Right lobe of liver (tissue), 6 donors: ENCODE measurements around the gene PROZ. TPM values are rescaled to one million over a fixed set of nuclear protein-coding genes. Genes with fewer than 3 reads are reported as not detected.

ENCODE experiments used
- ATAC-seq, 4 donors: fragments of 200-7000 bp; cut with Tn5 transposase; one replicate each; pipeline ENCODE4 v1.9.1; 2020; ENCODE audit warnings: mild to moderate bottlenecking in 4 of 4, moderate library complexity in 4 of 4
- DNase-seq, 3 donors: peaks; one replicate each; pipeline ENCODE4 v3.0.0-alpha.2; 2020
- H3K27ac ChIP-seq, 3 donors: fragments of 200-600 bp; one replicate each; pipeline ENCODE4 v1.8.0; 2022
- H3K27me3 ChIP-seq, 2 donors: fragments of 200-600 bp; one replicate each; pipeline ENCODE4 v1.8.0; 2022
- H3K36me3 ChIP-seq, 4 donors: fragments of 200-600 bp; sonication (generic) in 1 of 4; one replicate each; pipeline versions ENCODE4 v1.5.1 to v1.8.0; 2017 to 2022; ENCODE audit warnings: control low read depth in 1 of 4
- H3K4me1 ChIP-seq, 4 donors: fragments of 200-600 bp; sonication (generic) in 1 of 4; one replicate each; pipeline versions ENCODE4 v1.5.1 to v1.8.0; 2017 to 2022; ENCODE audit warnings: control low read depth in 1 of 4
- H3K4me3 ChIP-seq, 3 donors: fragments of 200-600 bp; one replicate each; pipeline ENCODE4 v1.8.0; 2022
- H3K9me3 ChIP-seq, 4 donors: fragments of 200-600 bp; sonication (generic) in 1 of 4; one replicate each; pipeline versions ENCODE4 v1.5.1 to v1.8.0; 2017 to 2022; ENCODE audit warnings: control low read depth in 1 of 4
- POLR2A ChIP-seq: fragments of 450-650 bp; IDR thresholded peaks from one replicate; pipeline ENCODE4 v1.6.1; 2017; ENCODE audit warnings: antibody characterized with exemption, mild to moderate bottlenecking
- WGBS: methylation state at CpG from one replicate; pipeline ENCODE4 v1.1.6; 2018; ENCODE audit warnings: low coverage, low lambda C conversion rate; ENCODE audit not compliant: insufficient coverage; ENCODE audit errors: missing lambda C conversion rate; 5-methylcytosine and 5-hydroxymethylcytosine counted together
- intact Hi-C, 2 donors: fragments of 100-400 bp; cut with DNase I; formaldehyde crosslinking; loops; one replicate each; pipeline versions ENCODE4 v1.11.2 to v1.14.1; 2022
- total RNA-seq, 6 experiments: library from RNA; depleted of rRNA in 2 of 6; stranded (reverse); fragments of >200 nt in 2 of 6; fragmentation: NEBNext Ultra II Directional in 3 of 6; extraction: Animal tissue kit (Norgen Biotek cat#: 25700) in 3 of 6; gene quantifications; one replicate each; pipeline versions ENCODE4 v1.1.0 to v1.2.4, GENCODE V29; 2016 to 2023
- TF ChIP-seq, protein P1 (sequence below), 4 donors: fragments of 200-600 bp in 3 of 4; fragments of 450-650 bp in 1 of 4; IDR thresholded peaks; one replicate each; pipeline versions ENCODE4 v1.5.1 to v1.8.0; 2016 to 2022; ENCODE audit warnings: antibody characterized with exemption in 4 of 4, mild to moderate bottlenecking in 2 of 4
- donor health status: DM: no; HTN: yes; CAD: no.
- donor health status: DM: no; HTN: no; CAD: no.
- donor health status: DM: no; HTN: no; CAD: no.
- donor health status: DM: no; HTN: yes; CAD: no.
- donor health status: DM: no; HTN: yes; CAD: no.

The PROZ gene
- total RNA-seq, 6 experiments from 2014 or later = 11.2 to 71.2 (median 56.9) TPM

DNA sequence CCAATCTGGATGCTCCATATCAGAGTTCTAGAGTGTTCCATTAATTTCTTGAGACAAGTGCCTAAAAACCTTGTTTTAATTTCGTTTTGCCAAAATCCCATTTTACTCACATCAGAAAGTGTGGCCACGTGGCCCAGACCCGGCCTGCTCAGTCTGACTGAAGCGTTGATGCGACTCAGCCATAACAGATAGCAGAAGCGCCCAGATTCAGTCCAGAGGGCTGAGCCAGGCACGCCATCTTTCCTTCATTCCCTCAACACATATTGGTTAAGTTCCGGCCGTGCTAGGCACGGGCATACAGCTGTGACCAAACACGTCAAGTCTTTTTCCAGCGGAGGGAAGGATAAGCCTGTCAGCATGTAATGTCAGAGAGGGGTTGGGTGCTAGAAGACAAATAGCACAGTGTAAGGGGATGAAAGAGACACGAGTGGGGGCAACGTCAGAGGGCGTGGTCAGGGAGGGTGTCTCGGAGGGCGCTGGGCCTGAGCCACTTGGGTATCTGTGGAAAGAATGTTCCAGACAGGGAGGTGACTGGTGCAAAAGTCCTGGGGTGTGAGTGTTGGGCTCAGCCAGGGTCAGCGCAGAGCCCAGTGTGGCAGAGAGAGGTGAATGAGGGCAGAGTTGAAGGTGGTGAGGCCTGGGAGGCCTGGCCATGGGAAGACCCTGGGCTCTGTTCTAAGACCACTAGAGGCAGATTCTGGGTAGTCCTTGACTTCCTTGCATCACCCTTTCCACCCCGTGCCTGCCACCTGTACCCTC is 32.8 kb upstream of the PROZ start:
- WGBS = 86% methylated on average over 16 of the region's 19 CpGs
- Histone ChIP-seq H3K4me3 (no peak overlapping the region), H3K4me1 (peaks cover 0 to 15% (median 4%) of the 10 kb centered on the region in 4 donors), H3K9me3 (no peaks in the 10 kb centered on the region), H3K27ac (no peak overlapping the region), H3K27me3 (no peaks in the 10 kb centered on the region), H3K36me3 (peaks cover 0 to 6% (median 0%) of the 10 kb centered on the region in 4 donors)
- DNase-seq (peak in 1 of 3 donors; percentile 38), ATAC-seq (no peak)
- intact Hi-C loops = no loop called here
- TF ChIP-seq, protein P1, sequence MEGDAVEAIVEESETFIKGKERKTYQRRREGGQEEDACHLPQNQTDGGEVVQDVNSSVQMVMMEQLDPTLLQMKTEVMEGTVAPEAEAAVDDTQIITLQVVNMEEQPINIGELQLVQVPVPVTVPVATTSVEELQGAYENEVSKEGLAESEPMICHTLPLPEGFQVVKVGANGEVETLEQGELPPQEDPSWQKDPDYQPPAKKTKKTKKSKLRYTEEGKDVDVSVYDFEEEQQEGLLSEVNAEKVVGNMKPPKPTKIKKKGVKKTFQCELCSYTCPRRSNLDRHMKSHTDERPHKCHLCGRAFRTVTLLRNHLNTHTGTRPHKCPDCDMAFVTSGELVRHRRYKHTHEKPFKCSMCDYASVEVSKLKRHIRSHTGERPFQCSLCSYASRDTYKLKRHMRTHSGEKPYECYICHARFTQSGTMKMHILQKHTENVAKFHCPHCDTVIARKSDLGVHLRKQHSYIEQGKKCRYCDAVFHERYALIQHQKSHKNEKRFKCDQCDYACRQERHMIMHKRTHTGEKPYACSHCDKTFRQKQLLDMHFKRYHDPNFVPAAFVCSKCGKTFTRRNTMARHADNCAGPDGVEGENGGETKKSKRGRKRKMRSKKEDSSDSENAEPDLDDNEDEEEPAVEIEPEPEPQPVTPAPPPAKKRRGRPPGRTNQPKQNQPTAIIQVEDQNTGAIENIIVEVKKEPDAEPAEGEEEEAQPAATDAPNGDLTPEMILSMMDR (IDR thresholded peaks at IDR 0.05) = no peak
- TF ChIP-seq POLR2A = no peak

DNA sequence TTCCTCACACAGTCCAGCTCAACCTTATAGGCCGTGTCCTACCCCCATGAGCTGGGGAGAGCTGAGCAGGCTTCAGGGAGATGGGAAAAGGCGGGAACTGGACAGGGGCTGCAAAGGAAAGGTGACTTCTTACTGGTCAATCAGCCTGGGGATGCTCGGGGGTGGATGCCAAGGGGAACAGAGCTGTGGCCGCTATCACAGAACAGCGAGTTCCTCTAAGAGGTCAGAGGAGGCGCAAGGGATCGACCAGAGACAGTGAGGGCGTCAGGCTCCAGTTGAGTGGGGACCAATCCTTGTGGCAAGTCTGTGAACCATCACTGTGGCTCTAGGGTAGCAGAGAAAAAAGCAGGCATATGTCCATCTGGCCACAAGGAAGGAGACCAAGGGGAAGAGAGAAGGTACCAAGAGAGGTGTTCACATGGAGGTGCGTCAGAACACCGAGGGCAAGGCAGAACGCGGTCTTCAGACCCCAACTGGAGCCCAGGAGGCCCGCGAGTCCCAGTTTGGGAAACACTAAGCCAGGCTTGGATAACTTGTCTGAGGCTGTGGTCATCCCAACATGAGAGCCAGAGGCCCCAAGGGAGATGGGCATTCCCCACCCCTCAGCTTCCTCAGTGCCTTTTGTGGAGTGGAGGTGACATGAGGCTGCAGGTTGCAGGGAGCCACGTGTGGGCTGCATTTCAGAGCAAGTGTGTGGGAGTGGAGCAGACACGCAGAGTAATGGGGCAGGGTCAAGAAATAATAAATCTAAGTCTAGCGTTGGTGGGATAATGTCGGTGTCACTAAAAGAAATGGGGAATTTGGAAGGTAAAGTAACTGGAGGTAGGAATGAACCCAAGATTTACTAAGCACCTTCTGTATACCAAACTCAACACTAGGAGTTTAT is 31.9 kb upstream of the PROZ start:
- DNase-seq (no peak), ATAC-seq (no peak)
- TF ChIP-seq, protein P1 (IDR thresholded peaks at IDR 0.05) = no peak
- no peak for TF ChIP-seq POLR2A
- Histone ChIP-seq H3K27ac (no peak overlapping the region), H3K27me3 (no peaks in the 10 kb centered on the region), H3K36me3 (peaks cover 0 to 10% (median 0%) of the 10 kb centered on the region in 4 donors), H3K4me3 (no peak overlapping the region), H3K4me1 (peaks cover 0 to 15% (median 4%) of the 10 kb centered on the region in 4 donors), H3K9me3 (no peaks in the 10 kb centered on the region)
- intact Hi-C loops = no loop called here
- 88% methylated on average over 13 of the region's 18 CpGs for WGBS

DNA sequence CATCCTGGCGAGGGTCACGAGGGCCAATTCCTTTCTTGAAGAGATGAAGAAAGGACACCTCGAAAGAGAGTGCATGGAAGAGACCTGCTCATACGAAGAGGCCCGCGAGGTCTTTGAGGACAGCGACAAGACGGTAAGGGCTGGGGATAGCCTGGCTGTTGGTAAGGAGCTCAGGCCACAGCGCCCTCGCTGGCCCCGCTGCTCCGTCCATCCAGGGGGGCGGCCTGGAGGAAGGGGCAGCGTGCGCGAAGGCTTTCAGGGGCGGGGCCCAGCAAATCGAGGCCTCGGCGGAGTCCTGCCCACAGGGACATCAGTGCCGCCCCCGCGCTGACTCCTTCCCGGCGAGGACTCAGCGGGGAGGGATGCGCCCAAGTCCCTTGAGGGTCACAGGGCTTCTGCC is 29.0 kb upstream of the PROZ start:
- no peak for DNase-seq
- 91% methylated on average over 6 of the region's 27 CpGs for WGBS
- no peak overlapping the region for H3K27ac ChIP-seq

More for the DNA sequence above, 29.0 kb upstream of the PROZ start:
- Histone ChIP-seq H3K9me3 (no peaks in the 10 kb centered on the region), H3K36me3 (peaks cover 0 to 20% (median 0%) of the 10 kb centered on the region in 4 donors), H3K4me3 (no peak overlapping the region), H3K27me3 (no peaks in the 10 kb centered on the region), H3K4me1 (peaks cover 0 to 4% (median 0%) of the 10 kb centered on the region in 4 donors)
- TF ChIP-seq, protein P1 (IDR thresholded peaks at IDR 0.05) = no peak
- TF ChIP-seq POLR2A = no peak
- peak in 1 of 4 donors; percentile 32 for ATAC-seq
- intact Hi-C loops = no loop called here
